ENCODE data around the gene VWF. TPM values are rescaled to one million over a fixed set of nuclear protein-coding genes. Genes with fewer than 3 reads are reported as not detected.

VWF gene
- total RNA-seq, 1 donor from 2014 or later = 0.70 TPM

- peaks cover 9% of the 10 kb centered on the region for H3K36me3 Mint-ChIP-seq
- TF ChIP-seq CTCF (conservative IDR thresholded peaks at IDR 0.05) = no peak
- no peaks in the 10 kb centered on the region for H3K9me3 Mint-ChIP-seq
- peaks cover 79% of the 10 kb centered on the region for H3K27me3 Mint-ChIP-seq
- no peak overlapping the region for H3K4me3 Mint-ChIP-seq
- DNase-seq (ENCODE audit: extremely low spot score, unreplicated experiment) = no peak
- peak overlapping the region; percentile 86 for H3K27ac Mint-ChIP-seq
- H3K4me1 Mint-ChIP-seq (ENCODE audit: unreplicated experiment) = peaks cover 5% of the 10 kb centered on the region
Observed at GRCh38 chr12:5948696-5949095, 175.8 kb downstream of the VWF start.

GRCh38 chr12:5947006-5947405 is 177.5 kb downstream of the VWF start:
- H3K9me3 Mint-ChIP-seq = no peaks in the 10 kb centered on the region
- no peak for TF ChIP-seq CTCF (conservative IDR thresholded peaks at IDR 0.05)
- peaks cover 80% of the 10 kb centered on the region for H3K27me3 Mint-ChIP-seq
- no peak for DNase-seq (ENCODE audit: extremely low spot score, unreplicated experiment)
- H3K27ac Mint-ChIP-seq = peak overlapping the region; percentile 3
- H3K4me3 Mint-ChIP-seq = peak overlapping the region; percentile 88
- peaks cover 4% of the 10 kb centered on the region for H3K36me3 Mint-ChIP-seq
- peaks cover 5% of the 10 kb centered on the region for H3K4me1 Mint-ChIP-seq (ENCODE audit: unreplicated experiment)

- H3K27me3 Mint-ChIP-seq = peaks cover 80% of the 10 kb centered on the region
- H3K27ac Mint-ChIP-seq = peak overlapping the region; percentile 3
- H3K4me3 Mint-ChIP-seq = peak overlapping the region; percentile 88
- TF ChIP-seq CTCF (conservative IDR thresholded peaks at IDR 0.05) = no peak
- H3K36me3 Mint-ChIP-seq = peaks cover 4% of the 10 kb centered on the region
- DNase-seq (ENCODE audit: extremely low spot score, unreplicated experiment) = no peak
- no peaks in the 10 kb centered on the region for H3K9me3 Mint-ChIP-seq
- H3K4me1 Mint-ChIP-seq (ENCODE audit: unreplicated experiment) = peaks cover 5% of the 10 kb centered on the region
Observed at GRCh38 chr12:5946388-5946787, 178.1 kb downstream of the VWF start.

- Mint-ChIP-seq H3K36me3 (peaks cover 7% of the 10 kb centered on the region), H3K4me1 (ENCODE audit: unreplicated experiment) (no peaks in the 10 kb centered on the region)
- TF ChIP-seq CTCF (conservative IDR thresholded peaks at IDR 0.05) = no peak
Observed at GRCh38 chr12:5945071-5946008, 179.1 kb downstream of the VWF start, which contains the start of gene ANO2. Gene ANO2, minus strand, starts transcription at chr12:5945259. Its CDS starts 42 bp downstream, at chr12:5945217.

GRCh38 chr12:5944688-5945070 is 179.8 kb downstream of the VWF start:
- Mint-ChIP-seq H3K4me3 (peak overlapping the region; percentile 85), H3K36me3 (peaks cover 10% of the 10 kb centered on the region), H3K4me1 (ENCODE audit: unreplicated experiment) (no peaks in the 10 kb centered on the region), H3K9me3 (no peaks in the 10 kb centered on the region), H3K27me3 (peaks cover 74% of the 10 kb centered on the region), H3K27ac (peak overlapping the region; percentile 80)
- no peak for DNase-seq (ENCODE audit: extremely low spot score, unreplicated experiment)
- no peak for TF ChIP-seq CTCF (conservative IDR thresholded peaks at IDR 0.05)

More at GRCh38 chr12:5945071-5946008, 179.1 kb downstream of the VWF start, which contains the start of gene ANO2:
- peak within 1 kb of the TSS; percentile 88 for H3K4me3 Mint-ChIP-seq
- H3K9me3 Mint-ChIP-seq = no peaks in the 10 kb centered on the region
- no peak for DNase-seq (ENCODE audit: extremely low spot score, unreplicated experiment)
- H3K27me3 Mint-ChIP-seq = peaks cover 76% of the 10 kb centered on the region
- H3K27ac Mint-ChIP-seq = peak within 1 kb of the TSS; percentile 80
